Measurements from ENCODE around the gene FAM227B. TPM values are rescaled to one million over a fixed set of nuclear protein-coding genes. Genes with fewer than 3 reads are reported as not detected.

FAM227B gene
- total and polyA plus RNA-seq, 3 experiments from 2014 or later = 4.9 to 20.4 (median 5.6) TPM

DNA sequence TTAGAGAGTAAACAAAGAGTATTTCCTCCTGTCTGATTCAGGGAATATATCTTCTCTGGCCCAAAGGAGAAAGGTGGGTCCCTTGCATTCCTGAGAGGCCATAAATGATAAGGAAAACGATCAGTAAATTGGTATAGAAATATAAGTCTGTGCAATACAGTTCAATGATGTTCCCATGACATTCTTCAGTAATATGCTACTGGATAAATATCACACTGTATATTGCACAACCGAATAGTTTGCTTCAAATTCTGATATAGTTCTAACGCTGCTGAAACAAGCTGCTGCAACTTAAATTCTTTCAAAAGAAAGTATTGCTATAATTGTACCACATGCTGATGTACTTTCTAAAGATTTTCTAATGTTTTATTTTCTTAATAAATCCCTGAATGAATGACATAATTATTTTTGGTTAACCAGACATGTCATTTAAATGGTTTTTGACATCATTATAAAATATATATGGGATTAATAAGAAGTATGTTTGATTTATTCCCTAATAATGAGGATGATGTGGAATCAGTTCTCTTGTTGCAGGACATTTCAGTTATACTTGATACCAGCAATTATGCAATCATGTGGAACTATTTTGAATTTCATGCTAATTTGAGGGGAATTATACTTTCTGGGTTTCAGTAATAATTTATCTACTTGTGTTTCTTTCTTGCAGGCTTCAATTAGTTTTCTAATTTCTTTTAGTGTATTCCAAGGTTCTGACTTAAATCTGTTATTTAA, 152.7 kb downstream of the FAM227B start:
- H3K4me3 Mint-ChIP-seq = no peak overlapping the region
- no peaks in the 10 kb centered on the region for H3K27me3 Mint-ChIP-seq
- POLR2A ChIA-PET = no interaction called here

DNA sequence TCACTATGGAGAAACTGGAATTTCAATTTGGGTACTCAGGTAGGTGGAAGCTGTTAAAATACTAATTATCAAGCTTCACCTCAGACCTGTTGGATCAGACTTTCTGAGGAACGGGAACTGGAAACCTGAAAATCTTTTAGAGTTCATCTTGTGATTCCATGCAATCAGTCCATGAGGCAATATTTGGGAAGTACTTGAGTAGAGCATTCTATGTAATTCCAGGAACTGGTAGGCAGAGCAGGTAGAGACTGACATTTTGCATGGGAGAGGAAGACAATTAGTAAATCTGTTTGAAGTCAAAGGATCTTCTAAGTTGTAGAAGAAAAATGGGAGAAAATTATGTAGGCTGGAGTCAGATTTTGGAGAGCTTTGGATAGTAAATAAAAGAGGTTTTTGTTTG, 154.5 kb downstream of the FAM227B start:
- H3K36me3 ChIP-seq (ENCODE audit: insufficient read depth, low read length) = no peaks in the 10 kb centered on the region
- Mint-ChIP-seq H3K27me3 (no peaks in the 10 kb centered on the region), H3K27ac (no peak overlapping the region), H3K4me3 (no peak overlapping the region), H3K9me3 (no peaks in the 10 kb centered on the region), H3K36me3 (no peaks in the 10 kb centered on the region), H3K4me1 (peaks cover 2 to 15% (median 11%) of the 10 kb centered on the region in 3 donors)
- no peak overlapping the region for H3K4me3 ChIP-seq (ENCODE audit: low read length)
- ChIA-PET CTCF (no interaction called here), POLR2A (no interaction called here)
- H3K27ac ChIP-seq (ENCODE audit: low read depth, low read length) = no peak overlapping the region
- no peaks in the 10 kb centered on the region for H3K27me3 ChIP-seq (ENCODE audit: insufficient read depth, low read length, poor library complexity, severe bottlenecking)
- H3K4me1 ChIP-seq (ENCODE audit: insufficient read depth, low read length) = no peaks in the 10 kb centered on the region
- H3K9me3 ChIP-seq (ENCODE audit: low read length) = no peaks in the 10 kb centered on the region
- no peak for DNase-seq

More for the DNA sequence above, 152.7 kb downstream of the FAM227B start:
- peaks cover 6 to 20% (median 20%) of the 10 kb centered on the region in 3 donors for H3K4me1 Mint-ChIP-seq
- H3K4me1 ChIP-seq (ENCODE audit: insufficient read depth, low read length) = no peaks in the 10 kb centered on the region
- CTCF ChIA-PET = no interaction called here
- no peaks in the 10 kb centered on the region for H3K9me3 Mint-ChIP-seq
- no peak overlapping the region for H3K27ac Mint-ChIP-seq
- H3K27ac ChIP-seq (ENCODE audit: low read depth, low read length) = no peak overlapping the region
- DNase-seq = no peak
- no peaks in the 10 kb centered on the region for H3K36me3 Mint-ChIP-seq
- H3K36me3 ChIP-seq (ENCODE audit: insufficient read depth, low read length) = no peaks in the 10 kb centered on the region
- no peaks in the 10 kb centered on the region for H3K9me3 ChIP-seq (ENCODE audit: low read length)
- no peak overlapping the region for H3K4me3 ChIP-seq (ENCODE audit: low read length)
- no peaks in the 10 kb centered on the region for H3K27me3 ChIP-seq (ENCODE audit: insufficient read depth, low read length, poor library complexity, severe bottlenecking)

DNA sequence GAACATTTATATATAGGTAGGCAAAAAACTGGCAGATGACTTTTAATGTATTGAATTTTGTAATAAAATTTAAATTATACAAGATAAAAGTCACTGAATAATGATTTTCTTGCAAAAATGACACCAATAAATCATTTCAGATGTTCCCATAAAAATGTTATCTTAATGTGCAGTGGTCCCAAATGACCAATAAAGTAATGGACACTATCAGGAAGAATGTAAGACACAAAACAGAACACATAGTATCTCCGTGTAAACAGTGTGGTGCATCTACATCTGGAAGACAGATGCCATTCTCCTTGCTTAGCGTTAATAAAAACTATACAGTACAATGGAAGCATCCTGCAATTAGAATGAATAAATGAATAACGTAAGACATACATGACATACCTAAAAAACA, 156.1 kb downstream of the FAM227B start:
- H3K4me3 Mint-ChIP-seq = no peak overlapping the region
- no peaks in the 10 kb centered on the region for H3K36me3 Mint-ChIP-seq
- no peaks in the 10 kb centered on the region for H3K27me3 Mint-ChIP-seq
- Histone ChIP-seq H3K27ac (ENCODE audit: low read depth, low read length) (no peak overlapping the region), H3K4me1 (ENCODE audit: insufficient read depth, low read length) (no peaks in the 10 kb centered on the region), H3K36me3 (ENCODE audit: insufficient read depth, low read length) (no peaks in the 10 kb centered on the region), H3K27me3 (ENCODE audit: insufficient read depth, low read length, poor library complexity, severe bottlenecking) (no peaks in the 10 kb centered on the region), H3K4me3 (ENCODE audit: low read length) (no peak overlapping the region), H3K9me3 (ENCODE audit: low read length) (no peaks in the 10 kb centered on the region)
- POLR2A ChIA-PET = no interaction called here
- no peak overlapping the region for H3K27ac Mint-ChIP-seq
- CTCF ChIA-PET = no interaction called here
- H3K9me3 Mint-ChIP-seq = no peaks in the 10 kb centered on the region
- peaks cover 2 to 15% (median 11%) of the 10 kb centered on the region in 3 donors for H3K4me1 Mint-ChIP-seq
- DNase-seq = no peak

DNA sequence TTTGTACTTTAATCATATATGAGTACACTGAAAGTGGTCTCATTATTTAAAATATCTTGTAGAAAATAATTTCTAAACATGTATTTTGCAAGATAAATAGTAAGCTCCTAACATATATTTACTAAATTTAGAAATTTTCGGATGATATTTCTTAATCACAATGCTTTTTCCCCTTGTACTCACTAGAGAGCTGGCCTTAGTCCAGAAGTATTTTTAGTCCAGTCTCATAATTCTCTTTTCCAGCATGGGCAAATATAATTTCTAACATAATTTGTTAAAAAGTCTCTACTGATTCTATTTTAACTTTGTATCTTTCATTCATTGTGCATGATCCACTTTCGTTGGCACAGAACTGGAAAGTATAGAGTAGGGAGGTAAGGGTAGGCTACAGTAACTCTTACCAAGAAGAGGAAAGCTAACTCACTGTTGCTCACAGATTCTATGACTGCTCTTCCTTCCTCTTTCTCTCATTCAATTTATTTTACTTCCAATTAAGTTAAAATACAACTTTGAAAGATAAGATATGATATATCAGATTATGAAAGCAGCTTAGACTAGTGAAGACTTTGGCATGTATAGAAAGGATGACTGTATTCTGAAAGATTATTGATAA, 158.3 kb downstream of the FAM227B start:
- POLR2A ChIA-PET = no interaction called here
- H3K4me1 Mint-ChIP-seq = peaks cover 2 to 14% (median 11%) of the 10 kb centered on the region in 3 donors
- Histone ChIP-seq H3K9me3 (ENCODE audit: low read length) (no peaks in the 10 kb centered on the region), H3K27me3 (ENCODE audit: insufficient read depth, low read length, poor library complexity, severe bottlenecking) (no peaks in the 10 kb centered on the region), H3K4me1 (ENCODE audit: insufficient read depth, low read length) (no peaks in the 10 kb centered on the region), H3K36me3 (ENCODE audit: insufficient read depth, low read length) (no peaks in the 10 kb centered on the region), H3K27ac (ENCODE audit: low read depth, low read length) (no peak overlapping the region), H3K4me3 (ENCODE audit: low read length) (no peak overlapping the region)
- H3K27me3 Mint-ChIP-seq = peaks cover 0 to 4% of the 10 kb centered on the region in 2 donors
- DNase-seq = no peak
- CTCF ChIA-PET = no interaction called here
- H3K9me3 Mint-ChIP-seq = no peaks in the 10 kb centered on the region
- H3K27ac Mint-ChIP-seq = no peak overlapping the region
- H3K36me3 Mint-ChIP-seq = no peaks in the 10 kb centered on the region
- no peak overlapping the region for H3K4me3 Mint-ChIP-seq

DNA sequence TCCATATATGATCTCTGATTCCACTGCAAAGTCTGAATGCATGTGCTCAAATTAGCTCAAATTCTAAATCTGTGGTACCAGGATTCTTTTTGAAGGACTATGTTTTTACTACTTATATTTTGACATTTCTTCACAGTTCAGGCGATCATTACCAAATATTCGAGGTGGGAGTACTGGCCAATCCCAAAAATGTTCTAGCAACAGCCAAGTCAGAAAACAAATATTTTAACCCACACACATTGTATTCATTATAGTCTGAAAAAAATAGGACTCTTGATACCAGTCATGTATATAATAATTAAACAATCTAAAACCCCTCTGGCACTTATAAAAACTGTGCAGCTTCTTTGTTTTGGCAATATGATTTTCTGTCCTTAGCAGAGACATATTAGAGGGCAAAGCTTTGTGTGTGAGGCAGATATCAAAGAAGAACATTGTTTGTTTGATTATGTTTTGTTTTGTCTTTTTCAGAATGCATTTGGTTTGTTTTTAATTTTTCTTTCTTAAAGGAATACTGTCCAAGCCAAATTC, 160.1 kb downstream of the FAM227B start:
- Mint-ChIP-seq H3K4me3 (no peak overlapping the region), H3K27ac (no peak overlapping the region), H3K9me3 (no peaks in the 10 kb centered on the region), H3K27me3 (peaks cover 2 to 12% of the 10 kb centered on the region in 2 donors), H3K36me3 (no peaks in the 10 kb centered on the region), H3K4me1 (no peaks in the 10 kb centered on the region)
- no peaks in the 10 kb centered on the region for H3K36me3 ChIP-seq (ENCODE audit: insufficient read depth, low read length)
- no peak for DNase-seq
- no peaks in the 10 kb centered on the region for H3K27me3 ChIP-seq (ENCODE audit: insufficient read depth, low read length, poor library complexity, severe bottlenecking)
- H3K9me3 ChIP-seq (ENCODE audit: low read length) = no peaks in the 10 kb centered on the region
- H3K27ac ChIP-seq (ENCODE audit: low read depth, low read length) = no peak overlapping the region
- no peaks in the 10 kb centered on the region for H3K4me1 ChIP-seq (ENCODE audit: insufficient read depth, low read length)
- ChIA-PET POLR2A (no interaction called here), CTCF (no interaction called here)
- H3K4me3 ChIP-seq (ENCODE audit: low read length) = no peak overlapping the region

DNA sequence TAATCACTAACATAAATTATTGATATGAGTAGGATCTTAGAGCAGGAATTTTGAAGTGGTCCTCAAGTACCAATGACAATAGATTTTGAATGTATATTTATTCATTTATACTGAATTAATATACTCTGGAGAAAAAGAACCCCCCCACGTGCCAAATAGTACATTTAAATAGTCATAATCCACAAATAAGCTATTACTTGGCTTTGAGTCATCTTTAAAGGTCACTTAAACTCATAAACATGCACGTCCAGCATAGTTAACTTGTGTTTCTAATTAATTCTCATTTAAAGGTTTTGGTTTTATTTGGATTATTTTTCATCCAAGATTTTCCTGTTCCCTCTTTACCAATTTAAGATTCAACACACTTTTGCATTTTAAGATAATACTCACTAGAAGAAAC, 162.5 kb downstream of the FAM227B start:
- CTCF ChIA-PET = no interaction called here
- Histone ChIP-seq H3K27ac (ENCODE audit: low read depth, low read length) (no peak overlapping the region), H3K27me3 (ENCODE audit: insufficient read depth, low read length, poor library complexity, severe bottlenecking) (no peaks in the 10 kb centered on the region), H3K36me3 (ENCODE audit: insufficient read depth, low read length) (no peaks in the 10 kb centered on the region), H3K4me1 (ENCODE audit: insufficient read depth, low read length) (no peaks in the 10 kb centered on the region), H3K9me3 (ENCODE audit: low read length) (no peaks in the 10 kb centered on the region), H3K4me3 (ENCODE audit: low read length) (no peak overlapping the region)
- Mint-ChIP-seq H3K4me3 (no peak overlapping the region), H3K27me3 (peaks cover 2 to 23% of the 10 kb centered on the region in 2 donors), H3K4me1 (no peaks in the 10 kb centered on the region), H3K9me3 (no peaks in the 10 kb centered on the region), H3K27ac (no peak overlapping the region), H3K36me3 (no peaks in the 10 kb centered on the region)
- DNase-seq = no peak
- POLR2A ChIA-PET = no interaction called here

DNA sequence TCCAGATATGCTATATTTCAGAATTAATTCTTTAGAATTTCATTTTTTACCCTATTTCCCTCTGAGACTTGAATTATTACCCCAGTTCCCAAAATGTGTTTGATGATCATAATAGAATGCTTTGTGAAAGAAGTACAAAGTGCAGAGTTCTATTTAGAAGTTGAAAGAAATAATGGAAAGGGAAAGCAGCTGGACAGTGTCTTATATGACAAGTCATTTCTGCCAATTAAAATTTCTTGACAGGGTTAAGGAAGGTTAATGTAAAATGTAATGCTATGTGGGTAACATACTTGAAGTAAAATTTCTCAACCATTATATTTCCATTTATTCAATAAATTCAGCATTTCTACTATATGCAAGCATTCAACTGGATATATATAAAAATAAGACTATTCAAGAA, 164.5 kb downstream of the FAM227B start:
- no peak overlapping the region for H3K4me3 Mint-ChIP-seq

DNA sequence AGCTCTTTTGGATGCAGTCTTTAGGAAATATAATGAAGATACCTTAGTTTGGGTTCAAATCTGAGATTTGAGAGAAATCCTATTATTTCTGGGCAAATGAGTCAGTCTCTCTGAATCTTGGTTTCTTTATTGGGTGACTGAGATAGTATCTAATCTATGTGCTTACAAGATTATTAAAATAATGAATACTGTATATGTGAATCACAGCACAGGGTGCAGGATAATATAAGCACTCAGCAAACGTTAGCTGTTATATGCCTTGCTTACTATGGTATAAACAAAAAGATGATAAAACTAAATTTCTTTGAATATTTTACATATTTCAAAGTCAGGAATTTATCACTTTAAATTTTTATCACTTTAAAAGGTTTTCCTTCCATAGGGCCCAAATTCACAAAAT, 168.0 kb downstream of the FAM227B start:
- Histone ChIP-seq H3K9me3 (ENCODE audit: low read length) (no peaks in the 10 kb centered on the region), H3K36me3 (ENCODE audit: insufficient read depth, low read length) (no peaks in the 10 kb centered on the region), H3K4me1 (ENCODE audit: insufficient read depth, low read length) (no peaks in the 10 kb centered on the region), H3K4me3 (ENCODE audit: low read length) (no peak overlapping the region), H3K27me3 (ENCODE audit: insufficient read depth, low read length, poor library complexity, severe bottlenecking) (no peaks in the 10 kb centered on the region), H3K27ac (ENCODE audit: low read depth, low read length) (no peak overlapping the region)
- Mint-ChIP-seq H3K4me3 (no peak overlapping the region), H3K27ac (no peak overlapping the region), H3K27me3 (peaks cover 5 to 26% of the 10 kb centered on the region in 2 donors), H3K9me3 (no peaks in the 10 kb centered on the region), H3K4me1 (no peaks in the 10 kb centered on the region), H3K36me3 (no peaks in the 10 kb centered on the region)
- DNase-seq = no peak
- ChIA-PET CTCF (interaction anchor here (0.7 kb wide), 1 partner anchor 217 kb away, joined by 3 read pairs; no protein-coding TSS in a partner anchor), POLR2A (no interaction called here)

More for the DNA sequence above, 164.5 kb downstream of the FAM227B start:
- Histone ChIP-seq H3K27ac (ENCODE audit: low read depth, low read length) (no peak overlapping the region), H3K4me3 (ENCODE audit: low read length) (no peak overlapping the region), H3K36me3 (ENCODE audit: insufficient read depth, low read length) (no peaks in the 10 kb centered on the region), H3K27me3 (ENCODE audit: insufficient read depth, low read length, poor library complexity, severe bottlenecking) (no peaks in the 10 kb centered on the region), H3K4me1 (ENCODE audit: insufficient read depth, low read length) (no peaks in the 10 kb centered on the region), H3K9me3 (ENCODE audit: low read length) (no peaks in the 10 kb centered on the region)
- POLR2A ChIA-PET = no interaction called here
- peaks cover 2 to 23% of the 10 kb centered on the region in 2 donors for H3K27me3 Mint-ChIP-seq
- no peaks in the 10 kb centered on the region for H3K9me3 Mint-ChIP-seq
- H3K36me3 Mint-ChIP-seq = no peaks in the 10 kb centered on the region
- DNase-seq = no peak
- CTCF ChIA-PET = no interaction called here
- no peaks in the 10 kb centered on the region for H3K4me1 Mint-ChIP-seq
- no peak overlapping the region for H3K27ac Mint-ChIP-seq
